SK-N-SH (cell line): Measurements from ENCODE around the gene TINAG. TPM values are rescaled to one million over a fixed set of nuclear protein-coding genes. Genes with fewer than 3 reads are reported as not detected.

Experiments
- CTCF ChIA-PET: fragments of 300-600, 350-600 bp; formaldehyde crosslinking; extraction: SDS; loops from one replicate; lab custom pipeline; 2021; lab: Yijun Ruan, JAX
- POLR2A ChIA-PET: fragments of 350-600 bp; sonication (Branson Sonifier 250); formaldehyde crosslinking; extraction: SDS; loops from one replicate; lab custom pipeline; 2020; ENCODE audit warnings: antibody characterized with exemption, inconsistent platforms; lab: Yijun Ruan, JAX
- DNase-seq: peaks from one replicate; pipeline ENCODE4 v3.0.0; 2012
- H2AFZ ChIP-seq: fragments of 200-600 bp; sonication (generic); 2 replicates; pipeline ENCODE4 v1.8.1; 2016; ENCODE audit warnings: antibody characterized with exemption, mild to moderate bottlenecking, low read depth
- H3F3A ChIP-seq: fragments of 200-600 bp; sonication (generic); replicated peaks from 2 replicates; pipeline ENCODE3; 2016; ENCODE audit warnings: antibody characterized with exemption, mild to moderate bottlenecking; ENCODE audit not compliant: insufficient read depth
- H3K27ac ChIP-seq, 2 experiments: fragments of 200-500 bp in 1 of 2; fragments of 200-600 bp in 1 of 2; sonication (Bioruptor generic) in 1 of 2; sonication (generic), shearing (Covaris generic) in 1 of 2; 2 replicates each; pipeline versions ENCODE4 v1.5.1 to v1.6.1; 2014 to 2016; ENCODE audit warnings: low read depth in 2 of 2, inconsistent platforms in 1 of 2, low read length in 1 of 2, mild to moderate bottlenecking in 1 of 2, mixed read lengths in 1 of 2
- H3K27me3 ChIP-seq: fragments of 200-600 bp; sonication (generic), shearing (Covaris generic); 2 replicates; pipeline ENCODE4 v1.6.1; 2016; ENCODE audit warnings: mixed run types; ENCODE audit not compliant: insufficient read depth
- H3K36me3 ChIP-seq, 2 experiments: fragments of 200-500 bp in 1 of 2; fragments of 200-600 bp in 1 of 2; sonication (Bioruptor generic) in 1 of 2; sonication (generic) in 1 of 2; replicated peaks in 1 of 2; 2 replicates each; pipeline versions ENCODE3 to v1.5.1; 2014 to 2016; ENCODE audit warnings: low read length in 1 of 2, mild to moderate bottlenecking in 1 of 2; ENCODE audit not compliant: insufficient read depth in 2 of 2, control insufficient read depth in 1 of 2
- H3K4me1 ChIP-seq, 2 experiments: fragments of 200-500 bp in 1 of 2; fragments of 200-600 bp in 1 of 2; sonication (Bioruptor generic) in 1 of 2; sonication (generic), shearing (Covaris generic) in 1 of 2; 2 replicates each; pipeline versions ENCODE4 v1.5.1 to v1.6.1; 2014 to 2016; ENCODE audit warnings: low read depth in 1 of 2, low read length in 1 of 2, mixed run types in 1 of 2; ENCODE audit not compliant: insufficient read depth in 2 of 2, control insufficient read depth in 1 of 2
- H3K4me2 ChIP-seq: fragments of 200-600 bp; sonication (generic), shearing (Covaris generic); 2 replicates; pipeline ENCODE4 v1.6.1; 2017; ENCODE audit warnings: mixed run types
- H3K4me3 ChIP-seq, 2 experiments: fragments of 200-500 bp in 1 of 2; fragments of 200-600 bp in 1 of 2; sonication (Bioruptor generic) in 1 of 2; sonication (generic), shearing (Covaris generic) in 1 of 2; 2 replicates each; pipeline versions ENCODE4 v1.5.1 to v1.8.1; 2014 to 2016; ENCODE audit warnings: low read depth in 2 of 2, inconsistent platforms in 1 of 2, low read length in 1 of 2, mild to moderate bottlenecking in 1 of 2, mixed read lengths in 1 of 2, moderate library complexity in 1 of 2
- H3K79me2 ChIP-seq: fragments of 200-600 bp; sonication (generic); 2 replicates; pipeline ENCODE4 v1.8.1; 2017; ENCODE audit warnings: mild to moderate bottlenecking; ENCODE audit not compliant: insufficient read depth
- H3K9ac ChIP-seq: fragments of 200-600 bp; sonication (generic); 2 replicates; pipeline ENCODE4 v1.6.1; 2017; ENCODE audit warnings: mixed run types
- H3K9me2 ChIP-seq: fragments of 200-600 bp; sonication (generic); 2 replicates; pipeline ENCODE4 v1.6.1; 2017; ENCODE audit warnings: mixed run types
- H3K9me3 ChIP-seq: fragments of 200-600 bp; sonication (generic); 2 replicates; pipeline ENCODE4 v1.6.1; 2017; ENCODE audit warnings: mixed run types, mild to moderate bottlenecking, moderate library complexity
- H4K20me1 ChIP-seq: fragments of 200-600 bp; sonication (generic); 2 replicates; pipeline ENCODE4 v1.6.1; 2017; ENCODE audit warnings: mild to moderate bottlenecking, mixed run types; ENCODE audit not compliant: insufficient read depth
- ELF1 ChIP-seq: IDR thresholded peaks from 2 replicates; pipeline ENCODE4 v1.4.0; 2012
- FOXM1 ChIP-seq: IDR thresholded peaks from 2 replicates; pipeline ENCODE4 v1.4.0; 2012; ENCODE audit warnings: low read depth, mild to moderate bottlenecking
- GABPA ChIP-seq: IDR thresholded peaks from 2 replicates; pipeline ENCODE4 v1.4.0; 2012; ENCODE audit warnings: low read depth, mild to moderate bottlenecking
- GATA2 ChIP-seq: sonication (generic); formaldehyde crosslinking; IDR thresholded peaks from 2 replicates; pipeline ENCODE4 v1.5.0; 2020; ENCODE audit warnings: mild to moderate bottlenecking, missing genetic modification reagents
- IRF3 ChIP-seq: fragments of 150-350 bp; IDR thresholded peaks from 2 replicates; pipeline ENCODE4 v1.6.1; 2016; ENCODE audit warnings: mild to moderate bottlenecking, low read depth, low read length
- JUND ChIP-seq: IDR thresholded peaks from 2 replicates; pipeline ENCODE4 v1.4.0; 2012
- NFIC ChIP-seq: IDR thresholded peaks from 2 replicates; pipeline ENCODE4 v1.4.0; 2012; ENCODE audit warnings: borderline replicate concordance
- NRF1 ChIP-seq: IDR thresholded peaks from 2 replicates; pipeline ENCODE4 v1.6.1; 2012; ENCODE audit warnings: low read depth, mild to moderate bottlenecking, low read length
- POLR2AphosphoS5 ChIP-seq: IDR thresholded peaks from 2 replicates; pipeline ENCODE4 v1.6.1; 2012; ENCODE audit warnings: low read depth, low read length
- RAD21 ChIP-seq: IDR thresholded peaks from 2 replicates; pipeline ENCODE4 v1.6.1; 2012; ENCODE audit warnings: mild to moderate bottlenecking, low read length
- SIN3A ChIP-seq: IDR thresholded peaks from 2 replicates; pipeline ENCODE4 v1.6.1; 2012; ENCODE audit warnings: low read depth, mild to moderate bottlenecking, low read length, moderate library complexity, borderline replicate concordance
- YY1 ChIP-seq: IDR thresholded peaks from 2 replicates; pipeline ENCODE4 v1.4.0; 2012; ENCODE audit warnings: low read depth, mild to moderate bottlenecking
- WGBS: methylation state at CpG from one replicate; pipeline ENCODE4 v1.1.6; 2017; ENCODE audit warnings: low lambda C conversion rate; 5-methylcytosine and 5-hydroxymethylcytosine counted together
- polyA plus RNA-seq, 3 experiments: library from polyadenylated mRNA; depleted of rRNA; stranded (reverse); fragments of >200 nt; gene quantifications; 2 replicates each; pipeline ENCODE4 v1.2.3, GENCODE V29; 2012
- TF ChIP-seq, protein P1 (sequence below): fragments of 200-600 bp; sonication (generic); IDR thresholded peaks from 2 replicates; pipeline ENCODE4 v1.6.1; 2017; ENCODE audit warnings: antibody characterized with exemption, mild to moderate bottlenecking, moderate library complexity
- TF ChIP-seq, protein P2 (sequence below): IDR thresholded peaks from 2 replicates; pipeline ENCODE4 v1.4.0; 2012; ENCODE audit warnings: low read depth, borderline replicate concordance
- TF ChIP-seq, protein P3 (sequence below): fragments of 150-350 bp; IDR thresholded peaks from 2 replicates; pipeline ENCODE4 v1.6.1; 2017; ENCODE audit warnings: antibody characterized with exemption, low read length, low read depth, borderline replicate concordance
- TF ChIP-seq, protein P4 (sequence below): IDR thresholded peaks from 2 replicates; pipeline ENCODE4 v1.6.1; 2012; ENCODE audit warnings: mild to moderate bottlenecking, low read depth, low read length, moderate library complexity

TINAG gene
- polyA plus RNA-seq, 1 of the 3 experiments (the other 2 are of a cell fraction), result 0.13 TPM

GRCh38 chr6:54310377-54311152 is 2.3 kb downstream of the TINAG start (continued):
- TF ChIP-seq IRF3, result no peak
- TF ChIP-seq RAD21, result no peak
- no peak for TF ChIP-seq ELF1
- TF ChIP-seq, protein P1, sequence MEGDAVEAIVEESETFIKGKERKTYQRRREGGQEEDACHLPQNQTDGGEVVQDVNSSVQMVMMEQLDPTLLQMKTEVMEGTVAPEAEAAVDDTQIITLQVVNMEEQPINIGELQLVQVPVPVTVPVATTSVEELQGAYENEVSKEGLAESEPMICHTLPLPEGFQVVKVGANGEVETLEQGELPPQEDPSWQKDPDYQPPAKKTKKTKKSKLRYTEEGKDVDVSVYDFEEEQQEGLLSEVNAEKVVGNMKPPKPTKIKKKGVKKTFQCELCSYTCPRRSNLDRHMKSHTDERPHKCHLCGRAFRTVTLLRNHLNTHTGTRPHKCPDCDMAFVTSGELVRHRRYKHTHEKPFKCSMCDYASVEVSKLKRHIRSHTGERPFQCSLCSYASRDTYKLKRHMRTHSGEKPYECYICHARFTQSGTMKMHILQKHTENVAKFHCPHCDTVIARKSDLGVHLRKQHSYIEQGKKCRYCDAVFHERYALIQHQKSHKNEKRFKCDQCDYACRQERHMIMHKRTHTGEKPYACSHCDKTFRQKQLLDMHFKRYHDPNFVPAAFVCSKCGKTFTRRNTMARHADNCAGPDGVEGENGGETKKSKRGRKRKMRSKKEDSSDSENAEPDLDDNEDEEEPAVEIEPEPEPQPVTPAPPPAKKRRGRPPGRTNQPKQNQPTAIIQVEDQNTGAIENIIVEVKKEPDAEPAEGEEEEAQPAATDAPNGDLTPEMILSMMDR, result no peak
- no peak for TF ChIP-seq FOXM1
- no peak for TF ChIP-seq YY1
- no peak for TF ChIP-seq SIN3A
- TF ChIP-seq NRF1, result no peak
- TF ChIP-seq JUND, result no peak
- TF ChIP-seq, protein P2, sequence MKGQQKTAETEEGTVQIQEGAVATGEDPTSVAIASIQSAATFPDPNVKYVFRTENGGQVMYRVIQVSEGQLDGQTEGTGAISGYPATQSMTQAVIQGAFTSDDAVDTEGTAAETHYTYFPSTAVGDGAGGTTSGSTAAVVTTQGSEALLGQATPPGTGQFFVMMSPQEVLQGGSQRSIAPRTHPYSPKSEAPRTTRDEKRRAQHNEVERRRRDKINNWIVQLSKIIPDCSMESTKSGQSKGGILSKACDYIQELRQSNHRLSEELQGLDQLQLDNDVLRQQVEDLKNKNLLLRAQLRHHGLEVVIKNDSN, result no peak
- TF ChIP-seq, all 33 proteins: peak for 0

- Histone ChIP-seq H3K79me2 (no peaks in the 10 kb centered on the region), H3F3A (no peaks in the 10 kb centered on the region), H3K27me3 (no peaks in the 10 kb centered on the region), H3K9me2 (no peaks in the 10 kb centered on the region), H4K20me1 (no peaks in the 10 kb centered on the region), H3K27ac (no peak overlapping the region), H3K36me3 (peaks cover 0 to 4% of the 10 kb centered on the region in 2 experiments), H3K9me3 (no peaks in the 10 kb centered on the region), H2AFZ (no peak overlapping the region), H3K9ac (no peak overlapping the region), H3K4me1 (no peaks in the 10 kb centered on the region), H3K4me2 (no peak overlapping the region), H3K4me3 (no peak overlapping the region)
- DNase-seq, result no peak
- TF ChIP-seq JUND (no peak), POLR2AphosphoS5 (no peak), NFIC (no peak), GATA2 (CRISPR knock-in tag) (no peak), GABPA (no peak), SIN3A (no peak), IRF3 (no peak)
- TF ChIP-seq, protein P1, result no peak
- TF ChIP-seq, protein P3, sequence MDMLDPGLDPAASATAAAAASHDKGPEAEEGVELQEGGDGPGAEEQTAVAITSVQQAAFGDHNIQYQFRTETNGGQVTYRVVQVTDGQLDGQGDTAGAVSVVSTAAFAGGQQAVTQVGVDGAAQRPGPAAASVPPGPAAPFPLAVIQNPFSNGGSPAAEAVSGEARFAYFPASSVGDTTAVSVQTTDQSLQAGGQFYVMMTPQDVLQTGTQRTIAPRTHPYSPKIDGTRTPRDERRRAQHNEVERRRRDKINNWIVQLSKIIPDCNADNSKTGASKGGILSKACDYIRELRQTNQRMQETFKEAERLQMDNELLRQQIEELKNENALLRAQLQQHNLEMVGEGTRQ, result no peak
- TF ChIP-seq, protein P2, result no peak
- TF ChIP-seq, protein P4, sequence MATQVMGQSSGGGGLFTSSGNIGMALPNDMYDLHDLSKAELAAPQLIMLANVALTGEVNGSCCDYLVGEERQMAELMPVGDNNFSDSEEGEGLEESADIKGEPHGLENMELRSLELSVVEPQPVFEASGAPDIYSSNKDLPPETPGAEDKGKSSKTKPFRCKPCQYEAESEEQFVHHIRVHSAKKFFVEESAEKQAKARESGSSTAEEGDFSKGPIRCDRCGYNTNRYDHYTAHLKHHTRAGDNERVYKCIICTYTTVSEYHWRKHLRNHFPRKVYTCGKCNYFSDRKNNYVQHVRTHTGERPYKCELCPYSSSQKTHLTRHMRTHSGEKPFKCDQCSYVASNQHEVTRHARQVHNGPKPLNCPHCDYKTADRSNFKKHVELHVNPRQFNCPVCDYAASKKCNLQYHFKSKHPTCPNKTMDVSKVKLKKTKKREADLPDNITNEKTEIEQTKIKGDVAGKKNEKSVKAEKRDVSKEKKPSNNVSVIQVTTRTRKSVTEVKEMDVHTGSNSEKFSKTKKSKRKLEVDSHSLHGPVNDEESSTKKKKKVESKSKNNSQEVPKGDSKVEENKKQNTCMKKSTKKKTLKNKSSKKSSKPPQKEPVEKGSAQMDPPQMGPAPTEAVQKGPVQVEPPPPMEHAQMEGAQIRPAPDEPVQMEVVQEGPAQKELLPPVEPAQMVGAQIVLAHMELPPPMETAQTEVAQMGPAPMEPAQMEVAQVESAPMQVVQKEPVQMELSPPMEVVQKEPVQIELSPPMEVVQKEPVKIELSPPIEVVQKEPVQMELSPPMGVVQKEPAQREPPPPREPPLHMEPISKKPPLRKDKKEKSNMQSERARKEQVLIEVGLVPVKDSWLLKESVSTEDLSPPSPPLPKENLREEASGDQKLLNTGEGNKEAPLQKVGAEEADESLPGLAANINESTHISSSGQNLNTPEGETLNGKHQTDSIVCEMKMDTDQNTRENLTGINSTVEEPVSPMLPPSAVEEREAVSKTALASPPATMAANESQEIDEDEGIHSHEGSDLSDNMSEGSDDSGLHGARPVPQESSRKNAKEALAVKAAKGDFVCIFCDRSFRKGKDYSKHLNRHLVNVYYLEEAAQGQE, result no peak
- WGBS, result 17% methylated on average over 4 of the region's 4 CpGs
- ChIA-PET POLR2A (no interaction called here), CTCF (no interaction called here)
Observed at GRCh38 chr6:54315656-54316055, 7.4 kb downstream of the TINAG start.
